Epithelial cell of esophagus (primary cell): ENCODE measurements around the gene IL1RAPL2.
"Not testable (repeated sequence)": the region's sequence is repeated elsewhere in the genome, so short reads cannot be mapped to it uniquely, and the experiment has no call there.

ENCODE experiments used
- DNase-seq: peaks from one replicate; pipeline ENCODE4 v3.0.0; 2010; ENCODE audit warnings: low read depth
- H3K4me3 ChIP-seq: 2 replicates; pipeline ENCODE4 v1.5.1; 2011; ENCODE audit warnings: mild to moderate bottlenecking, low read length, control low read depth
- CTCF ChIP-seq: IDR thresholded peaks from 2 replicates; pipeline ENCODE4 v1.5.1; 2011; ENCODE audit warnings: low read depth, mild to moderate bottlenecking, low read length, control low read depth, inconsistent platforms; ENCODE audit not compliant: insufficient read depth; ENCODE audit errors: missing control alignments

IL1RAPL2 gene

GRCh38 chrX:104995546-104995945, 429.5 kb downstream of the IL1RAPL2 start:
- no peak for DNase-seq
- no peak overlapping the region for H3K4me3 ChIP-seq
- no peak for TF ChIP-seq CTCF

GRCh38 chrX:105006103-105006502, 440.1 kb downstream of the IL1RAPL2 start:
- no peak overlapping the region for H3K4me3 ChIP-seq
- DNase-seq, result no peak
- TF ChIP-seq CTCF, result no peak

GRCh38 chrX:105006996-105007395, 441.0 kb downstream of the IL1RAPL2 start:
- H3K4me3 ChIP-seq, result no peak overlapping the region
- no peak for TF ChIP-seq CTCF
- peak; percentile 1 for DNase-seq

GRCh38 chrX:105013719-105014118, 447.7 kb downstream of the IL1RAPL2 start:
- TF ChIP-seq CTCF, result no peak
- H3K4me3 ChIP-seq, result no peak overlapping the region
- no peak for DNase-seq

GRCh38 chrX:105017641-105018040, 451.6 kb downstream of the IL1RAPL2 start:
- no peak overlapping the region for H3K4me3 ChIP-seq
- no peak for TF ChIP-seq CTCF
- DNase-seq, result peak; percentile 66

- H3K4me3 ChIP-seq, result no peak overlapping the region
- DNase-seq, result no peak
- no peak for TF ChIP-seq CTCF
Observed at GRCh38 chrX:105018865-105019264, 452.9 kb downstream of the IL1RAPL2 start.

GRCh38 chrX:105028962-105029361, 463.0 kb downstream of the IL1RAPL2 start:
- DNase-seq, H3K4me3 ChIP-seq: not testable (repeated sequence)
